Stimulated activated CD8-positive, alpha-beta memory T cell treated with anti-CD3 and anti-CD28 coated beads, Interleukin-15, amount 100 ng/mL, for 24 hours (primary cell): Measurements from ENCODE around the gene INPP5K.

ENCODE experiments used
- DNase-seq: peaks from one replicate; pipeline ENCODE4 v3.0.0-alpha.2; 2020; ENCODE audit warnings: low read depth

Gene INPP5K

GRCh38 chr17:1505586-1505985 lies 10.8 kb downstream of the INPP5K start:
- no peak for DNase-seq

- no peak for DNase-seq
Measured at GRCh38 chr17:1504866-1505265, 11.5 kb downstream of the INPP5K start.

GRCh38 chr17:1503699-1504098 lies 12.7 kb downstream of the INPP5K start:
- no peak for DNase-seq

- DNase-seq, result no peak
Measured at GRCh38 chr17:1498869-1499268, 17.5 kb downstream of the INPP5K start.

- no peak for DNase-seq
Measured at GRCh38 chr17:1498233-1498632, 18.2 kb downstream of the INPP5K start.

GRCh38 chr17:1497831-1498230 lies 18.6 kb downstream of the INPP5K start:
- no peak for DNase-seq

- DNase-seq, result no peak
Measured at GRCh38 chr17:1496869-1497268, 19.5 kb downstream of the INPP5K start.

- DNase-seq, result no peak
Measured at GRCh38 chr17:1495265-1495989, 21.0 kb downstream of the INPP5K start.

- DNase-seq, result no peak
Measured at GRCh38 chr17:1494736-1495253, 21.6 kb downstream of the INPP5K start.

- no peak for DNase-seq
Measured at GRCh38 chr17:1494203-1494602, 22.2 kb downstream of the INPP5K start.

GRCh38 chr17:1493291-1493980 lies 23.0 kb downstream of the INPP5K start:
- no peak for DNase-seq

- DNase-seq, result no peak
Measured at GRCh38 chr17:1492249-1493206, 23.9 kb downstream of the INPP5K start, which contains the start of gene MYO1C. TSS of gene MYO1C (minus strand) at chr17:1492686. CDS start at chr17:1492487, 199 bp downstream.

GRCh38 chr17:1491443-1492248 lies 24.8 kb downstream of the INPP5K start:
- no peak for DNase-seq

GRCh38 chr17:1490643-1491442 lies 25.6 kb downstream of the INPP5K start:
- DNase-seq, result no peak

- DNase-seq, result no peak
Measured at GRCh38 chr17:1488826-1489270, 27.6 kb downstream of the INPP5K start.

- peak; percentile 57 for DNase-seq
Measured at GRCh38 chr17:1487939-1488825, 28.2 kb downstream of the INPP5K start.

- DNase-seq, result peak; percentile 17
Measured at GRCh38 chr17:1486802-1487695, 29.4 kb downstream of the INPP5K start.
